NCI-H82 treated with DMSO at 0.1 percent for 48 hours (cell line): Measurements from ENCODE around the gene NLRP3.
"Not testable (repeated sequence)": the region's sequence is repeated elsewhere in the genome, so short reads cannot be mapped to it uniquely, and the experiment has no call there.

Experiments
- DNase-seq: peaks from one replicate; lab custom pipeline; 2025; ENCODE audit not compliant: unreplicated experiment; lab: John Stamatoyannopoulos, UW

Gene NLRP3

GRCh38 chr1:247415423-247416361, at the start of gene NLRP3:
Gene NLRP3 (plus strand): TSS chr1:247416173. CDS start chr1:247418801, 2,628 bp downstream.
- no peak for DNase-seq

GRCh38 chr1:247366345-247366744, 49.6 kb upstream of the NLRP3 start:
- DNase-seq, result not testable (repeated sequence)

GRCh38 chr1:247366926-247367645, 48.9 kb upstream of the NLRP3 start:
- DNase-seq, result no peak

- no peak for DNase-seq
Observed at GRCh38 chr1:247367786-247368422, 48.1 kb upstream of the NLRP3 start.

DNA sequence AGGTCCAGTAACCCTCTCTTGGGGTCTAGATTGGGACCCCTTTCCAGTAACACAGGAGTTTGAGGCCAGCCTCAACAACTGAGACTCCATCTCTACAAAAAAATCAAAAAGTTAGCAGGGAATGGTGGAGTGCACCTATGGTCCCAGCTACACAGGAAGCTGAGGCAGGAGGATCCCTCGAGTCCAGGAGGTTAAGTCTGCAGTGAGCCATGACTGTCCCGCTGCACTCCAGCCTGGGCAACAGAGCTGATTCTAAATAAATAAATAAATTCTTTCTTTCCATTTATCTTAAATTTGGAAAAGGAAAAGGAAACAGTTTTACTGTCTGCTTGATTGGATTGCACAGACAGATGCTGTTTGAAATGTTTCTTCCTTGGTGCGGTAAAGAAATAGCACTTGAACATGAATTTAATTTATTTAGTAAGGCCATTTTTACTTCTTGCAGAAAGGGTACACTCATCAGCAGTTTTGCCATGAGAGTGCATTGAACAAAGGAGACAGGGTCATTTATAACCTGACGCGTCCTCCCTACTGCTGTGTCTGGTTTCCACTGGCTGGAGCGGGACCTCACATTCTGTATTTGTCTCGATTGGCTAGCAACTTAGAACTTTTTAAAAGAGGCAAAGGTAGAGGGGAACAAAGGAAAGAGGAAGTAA, 47.4 kb upstream of the NLRP3 start:
- DNase-seq, result no peak

GRCh38 chr1:247370786-247371732, 44.9 kb upstream of the NLRP3 start:
- no peak for DNase-seq

GRCh38 chr1:247371801-247372259, 44.1 kb upstream of the NLRP3 start:
- DNase-seq, result no peak

DNA sequence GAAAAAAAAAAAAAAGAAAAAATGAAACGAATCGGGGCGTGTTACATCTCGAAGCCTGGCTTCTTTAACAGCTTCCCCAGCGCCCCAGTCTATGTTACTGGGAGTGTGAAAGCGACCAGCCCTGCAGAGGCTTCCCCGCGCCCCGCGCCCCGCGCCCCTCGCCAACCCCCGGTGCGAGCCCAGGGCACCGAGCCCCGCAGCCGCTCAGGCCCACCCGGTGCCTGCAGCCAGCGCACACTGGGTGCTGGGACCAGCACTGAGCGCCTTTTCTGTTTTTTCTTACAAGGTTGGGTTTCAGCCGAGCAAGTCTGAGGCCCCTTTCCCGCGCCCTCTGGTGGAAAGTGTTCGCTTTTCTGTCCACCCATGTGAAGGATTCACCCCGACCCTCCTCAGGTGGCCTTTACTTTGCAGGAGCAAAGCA, 42.2 kb upstream of the NLRP3 start:
- DNase-seq, result no peak

DNA sequence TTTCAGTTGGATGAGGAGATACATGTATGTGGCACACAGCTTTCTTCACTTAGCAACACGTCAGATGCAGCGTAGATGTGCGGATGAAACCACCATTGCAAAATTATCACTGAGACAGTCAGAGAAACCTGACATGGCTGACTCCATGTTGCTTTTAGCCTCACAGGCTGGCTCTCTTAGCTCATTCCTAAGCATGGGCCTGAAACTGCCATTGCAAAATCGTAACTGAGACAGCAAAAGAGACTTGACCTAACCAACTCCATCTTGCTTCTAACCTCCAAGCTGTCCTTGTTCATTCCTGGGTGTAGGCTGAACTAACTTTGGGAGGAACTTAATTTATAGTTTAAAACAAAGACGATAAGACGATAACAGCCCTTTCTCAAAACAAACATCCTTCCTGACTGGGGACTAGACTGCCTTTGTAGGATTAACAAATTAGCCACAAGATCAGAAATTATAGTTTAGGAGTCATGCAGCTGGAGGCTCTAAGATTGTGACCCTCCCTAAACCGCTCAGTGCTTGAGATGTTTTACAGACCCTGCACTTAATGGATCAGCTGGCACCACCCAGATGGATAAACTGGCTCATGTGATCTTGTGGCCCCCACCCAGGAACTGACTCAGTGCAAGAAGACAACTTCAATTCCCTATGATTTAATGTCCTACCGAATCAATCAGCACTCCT, 41.2 kb upstream of the NLRP3 start:
- not testable (repeated sequence) for DNase-seq

- no peak for DNase-seq
Observed at GRCh38 chr1:247375747-247376146, 40.2 kb upstream of the NLRP3 start.

DNA sequence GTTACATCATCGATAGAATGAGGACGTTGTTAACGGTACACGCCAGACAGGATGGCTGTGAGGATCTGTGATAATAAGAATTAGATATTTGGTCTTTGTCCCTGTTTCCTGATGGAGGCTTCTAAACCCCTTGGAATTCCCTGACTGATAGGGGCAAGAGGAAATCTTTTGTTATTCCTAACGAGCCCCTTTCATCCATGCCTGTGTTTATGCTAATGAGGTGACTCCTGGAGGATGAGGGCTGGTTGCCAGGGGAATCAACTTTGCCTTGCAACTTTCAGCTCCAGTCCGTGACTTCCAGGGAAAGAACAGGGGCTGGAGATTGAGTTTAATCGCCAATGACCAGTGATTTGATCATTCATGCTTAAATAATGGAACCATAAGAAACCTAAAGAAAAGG, 39.3 kb upstream of the NLRP3 start:
- no peak for DNase-seq

- not testable (repeated sequence) for DNase-seq
Observed at GRCh38 chr1:247377656-247378055, 38.3 kb upstream of the NLRP3 start.

- peak; percentile 79 for DNase-seq
Observed at GRCh38 chr1:247378334-247379073, 37.5 kb upstream of the NLRP3 start.

DNA sequence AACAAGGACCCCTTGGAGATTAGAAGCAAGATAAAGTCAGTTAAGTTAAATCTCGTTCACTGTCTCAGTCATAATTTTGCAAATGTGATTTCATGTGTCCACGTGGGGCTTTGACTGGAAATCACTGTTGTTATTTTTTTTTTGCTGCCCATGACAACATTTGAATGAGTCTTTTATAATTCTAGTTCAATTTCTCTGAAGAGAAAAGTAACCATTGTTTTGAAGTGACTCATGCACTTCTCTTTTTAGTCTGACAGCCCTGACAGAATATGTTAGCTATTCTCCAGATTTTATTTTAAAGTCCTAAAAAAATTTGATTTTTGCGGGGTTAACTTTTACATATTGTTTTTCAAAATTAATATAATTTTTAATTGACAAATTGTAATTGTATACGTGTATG, 30.7 kb upstream of the NLRP3 start:
- no peak for DNase-seq

- no peak for DNase-seq
Observed at GRCh38 chr1:247386217-247386616, 29.8 kb upstream of the NLRP3 start.

DNA sequence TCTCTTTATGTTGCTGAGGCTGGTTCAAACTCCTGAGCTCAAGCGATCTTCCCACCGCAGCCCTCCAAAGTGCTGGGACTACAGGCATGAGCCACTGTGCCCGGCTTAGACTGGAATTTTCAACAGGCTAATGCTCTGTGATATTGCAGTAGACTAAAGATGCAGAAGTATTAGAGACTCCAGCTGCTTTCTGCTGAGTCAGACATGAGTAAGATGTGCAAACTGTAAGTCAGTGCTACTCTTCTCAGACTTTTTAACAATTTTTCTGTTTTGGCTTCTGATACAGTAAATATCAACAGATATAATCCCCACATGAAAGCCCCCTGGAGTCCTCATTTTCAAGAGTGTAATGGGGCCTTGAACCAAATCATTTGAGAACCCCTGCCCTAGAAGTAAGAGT, 29.3 kb upstream of the NLRP3 start:
- no peak for DNase-seq

GRCh38 chr1:247387096-247387495, 28.9 kb upstream of the NLRP3 start:
- DNase-seq, result no peak

DNA sequence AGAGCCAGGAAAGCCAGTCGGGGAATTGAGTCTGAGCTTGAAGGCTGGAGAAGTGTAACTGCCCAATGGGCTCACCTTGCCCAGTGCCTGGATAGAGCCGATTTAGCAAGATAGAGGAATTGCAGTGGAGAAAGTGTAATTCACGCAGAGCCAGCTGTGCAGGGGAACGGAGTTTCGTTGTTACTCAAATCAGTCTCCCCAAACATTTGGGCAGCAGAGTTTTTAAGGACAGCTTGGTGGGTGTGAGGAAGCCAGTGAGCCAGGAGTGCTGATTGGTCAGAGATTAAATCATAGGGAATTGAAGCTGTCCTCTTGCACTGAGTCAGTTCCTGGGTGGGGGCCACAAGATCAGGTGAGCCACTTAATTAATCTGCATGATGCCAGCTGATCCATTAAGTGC, 28.4 kb upstream of the NLRP3 start:
- DNase-seq, result peak; percentile 34
